ENCODE results near the gene SCAPER.
A peak's percentile ranks its signal among the peaks of the same experiment; 100 is the strongest.

The SCAPER gene

DNA sequence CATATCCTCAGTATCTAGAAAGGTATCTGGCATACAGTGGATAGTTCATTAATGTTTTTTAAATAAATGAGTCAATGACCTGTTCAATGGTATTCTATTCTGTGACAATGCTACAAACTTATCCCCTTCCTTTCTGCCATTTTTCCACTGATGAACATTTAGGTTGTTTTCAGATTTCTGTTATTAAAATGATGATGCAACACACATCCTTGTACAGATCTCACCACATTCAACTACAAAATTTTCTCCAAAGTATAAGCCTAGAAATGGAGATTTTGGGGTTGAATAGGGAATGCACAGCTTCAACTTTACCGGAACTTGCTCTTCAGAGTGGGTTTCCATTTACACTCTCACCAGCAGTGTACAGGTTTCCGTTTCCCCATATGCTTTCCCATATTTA lies 358.3 kb downstream of the SCAPER start:
- TF ChIP-seq, protein P1, sequence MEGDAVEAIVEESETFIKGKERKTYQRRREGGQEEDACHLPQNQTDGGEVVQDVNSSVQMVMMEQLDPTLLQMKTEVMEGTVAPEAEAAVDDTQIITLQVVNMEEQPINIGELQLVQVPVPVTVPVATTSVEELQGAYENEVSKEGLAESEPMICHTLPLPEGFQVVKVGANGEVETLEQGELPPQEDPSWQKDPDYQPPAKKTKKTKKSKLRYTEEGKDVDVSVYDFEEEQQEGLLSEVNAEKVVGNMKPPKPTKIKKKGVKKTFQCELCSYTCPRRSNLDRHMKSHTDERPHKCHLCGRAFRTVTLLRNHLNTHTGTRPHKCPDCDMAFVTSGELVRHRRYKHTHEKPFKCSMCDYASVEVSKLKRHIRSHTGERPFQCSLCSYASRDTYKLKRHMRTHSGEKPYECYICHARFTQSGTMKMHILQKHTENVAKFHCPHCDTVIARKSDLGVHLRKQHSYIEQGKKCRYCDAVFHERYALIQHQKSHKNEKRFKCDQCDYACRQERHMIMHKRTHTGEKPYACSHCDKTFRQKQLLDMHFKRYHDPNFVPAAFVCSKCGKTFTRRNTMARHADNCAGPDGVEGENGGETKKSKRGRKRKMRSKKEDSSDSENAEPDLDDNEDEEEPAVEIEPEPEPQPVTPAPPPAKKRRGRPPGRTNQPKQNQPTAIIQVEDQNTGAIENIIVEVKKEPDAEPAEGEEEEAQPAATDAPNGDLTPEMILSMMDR (IDR thresholded peaks at IDR 0.05; ENCODE audit: poor library complexity, severe bottlenecking) = no peak
- H3K4me1 ChIP-seq (ENCODE audit: insufficient read depth, poor library complexity, severe bottlenecking) = no peaks in the 10 kb centered on the region
- no peaks in the 10 kb centered on the region for H3K9me3 ChIP-seq (ENCODE audit: severe bottlenecking)
- no peak overlapping the region for H3K4me3 ChIP-seq (ENCODE audit: severe bottlenecking)
- H3K27ac ChIP-seq (ENCODE audit: poor library complexity, severe bottlenecking) = no peak overlapping the region
- no peaks in the 10 kb centered on the region for H3K36me3 ChIP-seq (ENCODE audit: low read depth)
- DNase-seq (ENCODE audit: low spot score) = no peak
- H3K27me3 ChIP-seq (ENCODE audit: insufficient read depth, poor library complexity, severe bottlenecking) = no peaks in the 10 kb centered on the region
- no peak for ATAC-seq (ENCODE audit: low read depth)

DNA sequence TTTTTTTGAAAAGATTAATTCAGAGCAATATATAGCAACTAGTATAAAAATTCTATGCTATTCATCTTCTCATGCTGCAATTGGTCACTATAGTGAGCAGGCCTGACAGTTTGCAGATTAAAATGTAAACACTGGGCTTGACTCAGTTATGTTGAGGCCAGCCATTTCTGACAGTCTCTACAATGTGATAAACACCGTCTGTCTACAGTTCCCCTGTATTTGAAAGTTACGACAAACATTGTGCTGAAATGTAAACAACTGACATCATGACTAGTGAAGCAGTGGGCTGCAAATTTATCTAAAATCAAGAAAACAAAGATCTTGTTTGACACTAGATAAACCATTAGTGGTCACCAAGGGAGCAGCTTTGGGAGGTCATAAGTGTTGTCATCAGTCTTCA lies 371.1 kb downstream of the SCAPER start:
- no peaks in the 10 kb centered on the region for H3K27me3 ChIP-seq (ENCODE audit: insufficient read depth, poor library complexity, severe bottlenecking)
- ATAC-seq (ENCODE audit: low read depth) (no peak), DNase-seq (ENCODE audit: low spot score) (no peak)
- H3K36me3 ChIP-seq (ENCODE audit: low read depth) = no peaks in the 10 kb centered on the region
- no peak overlapping the region for H3K27ac ChIP-seq (ENCODE audit: poor library complexity, severe bottlenecking)
- H3K4me3 ChIP-seq (ENCODE audit: severe bottlenecking) = no peak overlapping the region
- no peaks in the 10 kb centered on the region for H3K9me3 ChIP-seq (ENCODE audit: severe bottlenecking)
- peaks cover 9% of the 10 kb centered on the region for H3K4me1 ChIP-seq (ENCODE audit: insufficient read depth, poor library complexity, severe bottlenecking)
- TF ChIP-seq, protein P1 (IDR thresholded peaks at IDR 0.05; ENCODE audit: poor library complexity, severe bottlenecking) = no peak

DNA sequence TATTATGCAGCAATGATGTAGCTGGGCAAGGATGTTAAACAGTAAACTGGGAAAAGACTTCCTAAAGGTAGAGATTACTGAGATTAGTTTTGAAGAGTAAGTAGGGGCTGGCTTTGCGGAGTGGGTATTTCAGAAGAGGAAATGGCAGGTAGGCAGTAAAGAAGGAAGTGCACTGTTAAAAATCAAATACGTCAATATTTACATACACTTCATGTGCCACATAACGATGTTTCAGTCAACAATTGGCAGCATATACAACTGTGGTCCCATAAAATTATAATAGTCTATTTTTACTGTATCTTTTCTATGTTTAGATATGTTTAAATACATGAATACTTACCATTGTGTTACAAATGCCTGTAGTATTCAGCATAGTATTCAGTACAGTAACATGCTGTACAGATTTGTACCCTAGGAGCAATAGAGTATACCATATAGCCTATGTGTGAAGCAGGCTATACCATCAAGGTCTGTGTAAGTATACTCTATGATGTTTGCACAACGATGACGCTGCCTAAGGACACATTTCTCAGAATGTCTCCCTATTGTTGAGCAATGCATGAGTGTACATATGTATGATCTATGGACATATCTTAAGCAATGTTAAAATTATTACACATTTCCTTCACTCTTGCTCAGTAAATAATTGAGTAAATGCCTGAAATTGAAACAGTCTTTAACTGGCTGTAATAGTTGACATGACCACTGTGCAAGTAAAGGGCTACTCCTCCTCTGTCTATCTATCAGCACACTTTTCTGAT lies 371.9 kb downstream of the SCAPER start:
- H3K4me3 ChIP-seq (ENCODE audit: severe bottlenecking) = no peak overlapping the region
- ATAC-seq (ENCODE audit: low read depth) = peak; percentile 97
- H3K27me3 ChIP-seq (ENCODE audit: insufficient read depth, poor library complexity, severe bottlenecking) = no peaks in the 10 kb centered on the region
- H3K27ac ChIP-seq (ENCODE audit: poor library complexity, severe bottlenecking) = no peak overlapping the region
- H3K4me1 ChIP-seq (ENCODE audit: insufficient read depth, poor library complexity, severe bottlenecking) = peaks cover 9% of the 10 kb centered on the region
- no peak for DNase-seq (ENCODE audit: low spot score)
- H3K9me3 ChIP-seq (ENCODE audit: severe bottlenecking) = no peaks in the 10 kb centered on the region
- no peaks in the 10 kb centered on the region for H3K36me3 ChIP-seq (ENCODE audit: low read depth)
- TF ChIP-seq, protein P1 (IDR thresholded peaks at IDR 0.05; ENCODE audit: poor library complexity, severe bottlenecking) = no peak

DNA sequence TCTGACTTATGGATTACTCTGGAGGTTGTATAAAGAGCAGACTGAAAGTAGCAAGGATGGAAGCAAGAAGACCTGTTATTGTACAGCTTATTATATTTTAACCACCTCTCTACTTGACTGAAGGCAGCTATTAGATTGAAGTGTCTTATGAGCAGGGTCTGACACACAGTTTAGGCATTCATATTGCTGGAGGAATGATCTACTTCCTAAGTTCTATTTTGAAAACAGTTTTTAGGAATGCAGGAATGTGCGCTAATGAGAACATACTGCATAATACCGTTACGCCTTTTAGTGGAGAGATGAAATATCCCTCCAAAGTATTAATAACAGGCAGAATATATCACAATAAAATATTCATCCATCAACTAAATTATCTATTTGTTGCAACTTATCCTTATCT lies 375.2 kb downstream of the SCAPER start:
- H3K27ac ChIP-seq (ENCODE audit: poor library complexity, severe bottlenecking) = no peak overlapping the region
- DNase-seq (ENCODE audit: low spot score) = no peak
- TF ChIP-seq, protein P1 (IDR thresholded peaks at IDR 0.05; ENCODE audit: poor library complexity, severe bottlenecking) = no peak
- H3K27me3 ChIP-seq (ENCODE audit: insufficient read depth, poor library complexity, severe bottlenecking) = no peaks in the 10 kb centered on the region
- no peak for ATAC-seq (ENCODE audit: low read depth)
- H3K4me1 ChIP-seq (ENCODE audit: insufficient read depth, poor library complexity, severe bottlenecking) = peaks cover 9% of the 10 kb centered on the region
- H3K9me3 ChIP-seq (ENCODE audit: severe bottlenecking) = no peaks in the 10 kb centered on the region
- H3K4me3 ChIP-seq (ENCODE audit: severe bottlenecking) = no peak overlapping the region
- H3K36me3 ChIP-seq (ENCODE audit: low read depth) = no peaks in the 10 kb centered on the region

DNA sequence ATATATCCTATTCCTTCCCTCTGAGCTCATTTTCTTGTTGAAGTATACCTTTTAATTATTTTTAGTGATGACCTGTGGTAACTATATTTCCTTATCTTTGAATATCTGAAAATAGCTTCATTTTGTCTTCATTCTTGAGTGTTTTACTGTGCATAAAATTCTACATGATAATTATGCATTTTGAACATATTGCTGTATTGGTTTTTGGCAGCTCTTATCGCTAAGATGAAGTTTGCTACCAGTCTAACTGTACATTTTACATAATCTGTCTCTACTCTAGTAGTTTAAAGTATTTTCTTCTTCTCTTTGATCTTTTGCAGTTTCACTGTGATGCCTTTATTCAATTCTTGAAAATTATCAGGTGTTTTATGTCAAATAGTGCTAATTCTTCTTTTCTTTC lies 379.0 kb downstream of the SCAPER start:
- no peaks in the 10 kb centered on the region for H3K9me3 ChIP-seq (ENCODE audit: severe bottlenecking)
- no peaks in the 10 kb centered on the region for H3K36me3 ChIP-seq (ENCODE audit: low read depth)
- TF ChIP-seq, protein P1 (IDR thresholded peaks at IDR 0.05; ENCODE audit: poor library complexity, severe bottlenecking) = no peak
- DNase-seq (ENCODE audit: low spot score) (no peak), ATAC-seq (ENCODE audit: low read depth) (no peak)
- no peaks in the 10 kb centered on the region for H3K27me3 ChIP-seq (ENCODE audit: insufficient read depth, poor library complexity, severe bottlenecking)
- H3K4me3 ChIP-seq (ENCODE audit: severe bottlenecking) = no peak overlapping the region
- H3K4me1 ChIP-seq (ENCODE audit: insufficient read depth, poor library complexity, severe bottlenecking) = no peaks in the 10 kb centered on the region
- no peak overlapping the region for H3K27ac ChIP-seq (ENCODE audit: poor library complexity, severe bottlenecking)
